Stromal cell of bone marrow (primary cell): ENCODE results near the gene ARHGEF4.

ENCODE experiments used
- DNase-seq: peaks from one replicate; pipeline ENCODE4 v3.0.0-alpha.2; 2012; ENCODE audit warnings: low read depth

The ARHGEF4 gene

DNA sequence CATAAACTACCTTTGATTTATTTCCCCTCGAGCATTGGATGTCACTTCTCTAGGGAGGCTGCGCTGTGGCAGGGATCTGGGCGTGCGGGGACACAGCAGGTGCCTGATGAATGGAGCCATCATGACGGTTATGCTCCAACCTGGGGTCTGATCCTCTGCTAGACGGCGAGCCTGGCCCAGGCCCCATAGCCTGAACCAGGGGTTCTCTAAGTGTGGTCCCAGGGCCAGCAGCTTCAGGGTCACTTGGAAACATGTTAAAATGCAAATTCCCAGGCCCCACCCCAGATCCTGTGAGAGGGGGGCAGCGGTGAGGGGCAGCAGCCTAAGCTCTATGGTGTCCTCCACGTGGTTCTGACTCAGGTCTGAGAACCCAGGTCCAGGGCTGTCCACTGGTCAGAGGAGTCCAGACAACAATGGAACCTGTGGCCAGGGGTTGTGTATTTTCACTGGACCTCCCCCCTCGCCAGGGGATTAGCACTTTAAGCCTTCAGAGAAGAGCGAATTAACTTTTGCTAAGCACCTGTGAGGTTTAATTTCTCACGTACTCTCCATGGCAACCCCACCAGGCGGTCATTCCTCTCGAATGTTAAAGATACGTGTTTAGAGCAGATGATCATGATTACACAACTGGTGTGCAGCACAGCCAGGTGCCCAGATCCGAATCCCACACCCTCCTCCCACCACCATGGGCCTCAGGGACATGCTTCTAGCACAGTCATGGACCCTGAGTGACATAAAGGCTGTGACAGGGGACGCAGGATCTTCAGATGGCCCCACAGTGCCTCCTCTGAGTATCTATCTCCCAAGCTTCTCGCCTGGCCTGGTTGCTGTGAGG is 1.6 kb upstream of the ARHGEF4 start:
- DNase-seq, result no peak

GRCh38 chr2:130835766-130836015 is 1.0 kb upstream of the ARHGEF4 start:
- DNase-seq, result no peak

GRCh38 chr2:130837175-130837810 is 579 bp downstream of the ARHGEF4 start:
- no peak for DNase-seq

DNA sequence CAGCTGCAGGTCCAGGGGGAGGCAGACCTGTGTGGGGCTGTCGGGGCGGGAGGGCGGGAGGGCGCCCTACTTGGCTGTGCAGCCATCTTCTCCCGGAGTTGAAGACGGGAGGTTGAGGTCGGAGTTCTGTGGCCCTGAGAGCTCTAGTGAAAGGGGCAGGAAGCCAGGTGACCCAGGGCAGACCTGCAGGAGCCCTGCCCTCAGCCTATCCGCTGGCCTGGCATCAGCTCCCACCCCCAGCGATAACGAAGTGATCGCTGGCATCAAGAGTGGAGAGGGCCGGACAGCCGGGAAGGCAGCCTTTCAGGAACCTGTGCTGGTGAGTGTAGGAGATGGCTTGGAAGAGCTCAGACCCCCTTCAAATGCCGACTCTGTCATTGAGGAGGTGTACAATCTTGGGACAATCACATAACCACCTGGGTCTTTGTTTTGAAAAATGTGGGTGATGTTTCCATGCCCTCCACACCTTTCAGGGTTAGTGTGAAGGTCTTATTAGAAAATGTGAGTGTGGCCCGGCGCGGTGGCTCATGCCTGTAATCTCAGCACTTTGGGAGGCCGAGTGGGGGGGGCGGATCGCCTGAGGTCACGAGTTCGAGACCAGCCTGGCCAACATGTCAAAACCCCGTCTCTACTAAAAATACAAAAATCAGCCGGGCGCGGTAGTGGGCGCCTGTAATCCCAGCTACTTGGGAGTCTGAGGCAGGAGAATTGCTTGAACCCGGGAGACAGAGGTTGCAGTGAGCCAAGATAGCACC is 1.3 kb downstream of the ARHGEF4 start:
- no peak for DNase-seq

DNA sequence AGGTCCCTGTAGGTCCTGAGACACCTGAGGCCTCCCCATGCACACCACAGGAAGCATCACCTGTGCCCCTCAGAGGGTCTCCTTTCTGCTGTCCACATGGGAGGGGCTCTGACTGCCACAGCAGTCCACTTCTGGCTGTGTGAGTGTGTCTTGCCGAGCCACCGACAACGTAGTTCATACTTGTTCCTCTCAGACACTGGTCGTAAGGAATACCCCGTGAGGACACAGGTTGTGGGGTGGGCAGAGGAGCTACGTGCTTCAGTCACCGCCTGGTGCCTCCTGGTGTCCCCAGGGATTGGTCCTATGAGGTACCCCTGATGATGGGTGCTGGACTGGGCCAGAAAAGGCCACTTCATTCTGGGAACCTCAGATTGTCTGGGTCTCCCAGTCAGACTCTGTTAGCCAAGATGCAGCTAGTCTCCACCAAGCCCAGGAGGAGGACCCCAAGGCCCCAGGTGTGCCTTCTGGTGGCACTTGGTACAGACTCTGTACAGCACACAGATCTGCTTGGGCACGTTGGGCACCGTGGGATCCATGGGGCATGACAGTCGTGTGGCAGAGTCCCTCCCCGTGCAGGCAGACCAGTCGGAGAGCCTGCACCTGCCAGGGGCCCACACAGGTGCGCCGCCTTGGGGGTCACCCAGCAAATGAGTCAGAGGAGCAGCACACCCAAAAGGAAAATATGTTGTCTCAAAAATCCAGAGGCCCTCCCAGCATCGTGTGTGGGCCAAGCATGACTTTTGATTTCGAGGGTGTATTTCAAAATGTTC is 2.5 kb downstream of the ARHGEF4 start:
- no peak for DNase-seq

GRCh38 chr2:130840506-130840905 is 3.8 kb downstream of the ARHGEF4 start:
- DNase-seq, result no peak

DNA sequence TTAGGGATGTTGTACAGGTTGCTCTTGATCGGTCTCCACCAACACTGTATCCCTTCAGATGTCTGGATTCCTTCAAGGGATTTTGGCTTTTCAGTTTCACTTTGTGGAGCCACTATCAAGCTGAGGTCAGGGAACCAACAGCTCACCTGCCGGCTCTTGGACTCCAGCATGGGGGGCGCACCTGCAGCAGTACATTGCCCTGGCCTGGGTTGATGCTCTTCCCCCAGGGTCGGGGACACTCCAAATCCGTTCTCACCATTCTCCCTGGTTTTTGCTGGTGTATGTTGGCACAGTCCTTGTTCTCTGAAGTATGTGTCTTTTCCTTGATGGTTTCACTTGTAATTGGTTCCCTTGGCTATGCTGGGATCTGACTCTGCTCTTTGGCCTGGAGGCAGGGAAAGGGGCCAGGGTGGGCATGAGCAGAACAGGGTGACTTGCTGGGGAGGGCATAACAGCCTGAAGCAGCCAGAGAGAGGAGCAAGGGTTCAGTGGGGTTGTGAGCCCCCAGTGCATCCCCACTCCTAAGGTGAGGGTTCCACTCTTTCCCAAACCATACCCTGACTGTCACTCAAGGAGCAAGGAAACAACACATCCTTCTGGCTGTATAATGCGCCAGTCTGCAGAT is 5.1 kb downstream of the ARHGEF4 start:
- DNase-seq, result no peak

DNA sequence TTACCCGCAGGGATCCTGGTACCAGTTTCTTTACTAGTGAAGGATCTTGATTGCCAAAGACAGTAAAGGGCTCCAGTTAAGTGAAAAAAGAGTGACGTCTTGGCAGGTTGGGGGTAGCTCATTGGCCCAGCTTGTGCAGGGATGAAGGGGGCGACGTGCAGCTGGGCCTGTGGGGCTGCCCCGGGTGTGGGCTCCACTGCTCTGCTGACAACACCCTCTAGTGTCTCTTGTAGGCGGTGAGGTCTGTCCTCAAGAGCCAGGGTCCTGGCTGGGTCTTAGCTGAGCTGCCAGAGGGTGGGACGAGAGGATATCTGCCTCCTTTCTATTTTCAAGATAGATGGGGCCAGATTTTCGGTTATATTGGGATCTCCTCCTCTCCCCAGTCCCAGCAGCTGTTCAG is 6.1 kb downstream of the ARHGEF4 start:
- no peak for DNase-seq

GRCh38 chr2:130843321-130843985 is 6.7 kb downstream of the ARHGEF4 start:
- no peak for DNase-seq

DNA sequence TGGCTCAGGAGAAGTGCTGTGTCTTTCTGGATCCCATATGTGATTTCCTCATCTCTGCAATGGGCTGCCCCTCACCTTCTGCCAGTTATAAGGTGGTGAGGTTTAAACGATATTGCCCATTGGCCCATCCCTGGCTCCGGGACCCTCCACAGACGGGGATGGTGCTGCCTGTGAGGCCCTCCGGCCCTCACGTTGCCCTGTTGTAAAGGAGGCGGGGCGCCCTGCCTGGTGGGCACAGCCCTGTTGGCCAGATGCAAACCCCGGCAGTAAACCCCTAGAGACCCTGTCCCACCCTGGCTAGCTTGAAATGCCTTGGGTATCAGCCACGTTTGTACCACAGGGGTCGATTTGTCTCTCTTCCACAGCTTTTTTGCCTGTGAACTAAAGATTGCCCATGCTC is 7.4 kb downstream of the ARHGEF4 start:
- DNase-seq, result no peak

GRCh38 chr2:130845505-130846085 is 8.9 kb downstream of the ARHGEF4 start:
- DNase-seq, result no peak

DNA sequence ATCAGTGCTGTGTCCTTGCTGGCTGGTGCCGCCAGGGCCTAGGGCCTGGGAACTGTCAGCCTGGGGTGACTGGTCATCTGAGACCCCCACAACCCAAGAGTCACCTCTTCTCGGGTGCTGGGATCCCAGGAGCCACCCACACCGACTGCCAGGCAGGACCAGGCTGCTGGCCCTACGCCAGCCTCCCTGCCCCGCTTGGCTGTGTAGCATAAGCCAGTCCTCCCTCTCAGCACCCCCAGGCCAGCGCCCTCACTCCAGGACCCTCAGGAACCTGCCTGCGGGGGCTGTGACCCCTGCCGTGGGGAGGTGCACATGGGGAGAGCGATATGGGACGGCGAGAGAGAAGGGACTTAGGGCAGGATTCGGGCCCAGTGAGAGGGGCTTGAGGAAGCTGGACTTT is 9.5 kb downstream of the ARHGEF4 start:
- no peak for DNase-seq

GRCh38 chr2:130846686-130847375 is 10.1 kb downstream of the ARHGEF4 start:
- no peak for DNase-seq

DNA sequence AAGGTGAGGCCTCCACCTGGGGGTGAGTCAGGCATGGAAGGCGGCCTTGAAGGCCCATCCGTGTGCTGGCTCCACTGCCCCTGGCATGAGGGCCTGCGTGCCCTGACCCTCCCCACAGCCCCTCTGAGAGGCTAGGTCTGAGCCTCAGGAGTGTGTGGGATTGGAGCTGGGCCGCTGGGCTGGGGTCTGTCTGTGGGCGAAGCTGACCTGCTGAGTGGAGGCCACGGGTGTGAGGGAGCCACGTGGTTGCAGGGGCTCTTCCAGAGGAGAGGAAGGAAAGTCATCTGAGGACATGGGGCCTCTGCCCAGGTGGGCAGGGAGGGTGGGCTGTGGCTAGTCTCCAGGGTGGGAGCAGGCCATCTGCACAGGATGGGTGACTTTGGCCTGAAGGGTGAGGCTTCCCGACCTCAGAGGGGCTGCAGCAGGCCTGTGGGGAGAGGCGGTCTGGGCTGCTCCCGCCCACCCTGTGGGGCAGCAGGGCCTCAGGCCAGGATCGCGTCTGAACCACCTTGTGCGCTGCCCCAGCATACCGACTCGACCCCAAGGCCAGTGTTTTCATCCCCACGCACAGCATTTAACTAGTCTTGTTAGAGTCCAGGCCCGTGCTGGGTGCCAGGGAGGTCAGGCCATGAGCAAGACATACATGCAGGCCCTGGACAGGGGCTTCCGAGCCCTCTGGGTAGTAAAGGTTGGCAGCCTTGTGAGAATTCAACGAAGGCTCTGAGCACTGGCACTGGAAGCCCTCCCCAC is 11.2 kb downstream of the ARHGEF4 start:
- DNase-seq, result no peak

DNA sequence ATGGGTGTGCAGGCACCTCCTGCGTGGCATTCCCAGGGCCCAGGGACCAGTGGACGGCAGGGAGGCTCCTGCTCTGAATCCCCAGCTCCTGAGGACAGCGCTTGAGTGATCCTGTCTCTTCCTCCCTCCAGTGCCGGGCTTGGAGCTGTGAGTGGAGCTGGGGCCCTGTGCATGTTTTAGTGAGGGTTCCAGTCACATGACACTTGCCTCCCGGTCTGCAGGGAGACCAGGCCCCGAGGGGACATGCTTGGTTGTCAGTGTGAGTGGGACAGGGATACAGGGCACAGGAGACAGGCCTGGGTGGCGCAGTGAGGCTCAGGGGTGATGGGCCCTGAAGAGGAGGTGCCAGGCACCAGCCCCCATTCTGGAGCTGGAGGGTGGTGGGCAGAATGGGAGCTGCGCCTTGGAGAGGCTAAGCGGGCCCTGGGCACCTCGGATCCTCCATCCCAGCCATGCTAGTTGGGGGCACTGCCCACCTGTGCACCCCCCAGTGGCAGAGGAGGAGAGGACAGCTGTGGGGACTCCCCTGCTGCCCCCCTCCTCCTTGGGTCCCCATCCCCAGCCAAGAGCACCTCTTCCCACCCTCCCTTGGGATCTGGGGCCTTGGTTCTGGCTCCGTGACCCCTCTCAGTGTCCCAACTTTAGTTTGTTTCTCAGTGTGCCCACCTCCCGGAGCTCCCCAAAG is 12.0 kb downstream of the ARHGEF4 start:
- DNase-seq, result no peak

GRCh38 chr2:130849896-130850787 is 13.4 kb downstream of the ARHGEF4 start:
- no peak for DNase-seq

GRCh38 chr2:130850788-130851623 is 14.3 kb downstream of the ARHGEF4 start:
- no peak for DNase-seq
